ENCODE measurements around the gene NUBP2.

The NUBP2 gene

DNA sequence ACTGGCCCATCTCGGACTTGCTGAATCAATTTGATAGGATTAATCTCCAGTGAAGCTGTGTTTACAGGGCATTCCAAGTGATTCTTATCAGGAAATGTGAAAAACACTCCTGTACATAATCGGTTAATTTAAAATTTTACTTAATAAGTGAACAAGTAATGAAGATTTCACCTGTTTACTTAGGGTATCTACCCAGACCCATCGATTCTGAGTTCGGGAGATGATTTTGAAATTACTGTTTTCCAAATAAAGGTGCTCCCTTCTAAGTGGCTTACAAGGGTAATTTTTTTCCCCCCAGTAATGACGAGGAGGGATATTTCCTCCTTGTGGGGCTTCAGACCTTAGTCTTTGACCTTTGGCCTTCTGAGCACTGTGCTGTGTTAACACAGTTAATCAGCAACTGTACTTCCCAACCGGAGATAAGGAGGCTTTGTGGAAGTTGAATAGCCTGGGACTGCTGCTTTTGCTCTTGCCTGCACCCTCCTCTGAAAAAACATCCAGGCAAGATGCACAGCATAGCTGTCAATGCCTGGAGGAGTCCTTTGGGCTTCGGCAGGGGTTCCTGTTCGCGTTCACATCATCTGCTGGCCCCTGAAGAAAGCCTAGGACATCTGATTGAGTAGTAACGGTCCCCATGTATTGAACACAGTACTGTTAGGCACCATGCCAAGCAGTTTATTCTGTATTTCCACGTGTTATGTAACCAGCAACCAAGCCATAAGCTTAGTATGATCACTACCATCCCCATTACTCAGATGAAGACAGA is 46.1 kb downstream of the NUBP2 start:
- no peak for DNase-seq (ENCODE audit: low read depth in 3 of 3)

DNA sequence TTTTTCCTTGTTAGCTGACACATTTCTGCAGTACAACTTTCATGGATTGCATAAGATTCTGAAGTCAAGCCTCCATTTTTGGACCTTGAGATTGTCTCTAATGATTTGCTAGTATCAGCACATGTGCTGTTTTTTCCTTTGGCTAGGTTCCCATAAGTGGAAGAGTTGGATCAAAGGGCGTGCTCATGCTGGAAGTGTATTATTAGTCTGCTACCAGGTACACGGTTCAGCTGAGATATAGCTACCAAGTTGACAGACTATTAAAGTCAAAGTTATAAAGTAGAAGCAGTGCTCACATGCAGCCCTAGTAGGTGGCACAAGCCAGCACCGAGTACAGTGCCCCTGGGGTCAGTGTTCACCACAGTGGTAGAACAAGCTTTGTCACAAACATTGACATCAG is 47.5 kb downstream of the NUBP2 start:
- DNase-seq (ENCODE audit: low read depth in 3 of 3) = no peak

DNA sequence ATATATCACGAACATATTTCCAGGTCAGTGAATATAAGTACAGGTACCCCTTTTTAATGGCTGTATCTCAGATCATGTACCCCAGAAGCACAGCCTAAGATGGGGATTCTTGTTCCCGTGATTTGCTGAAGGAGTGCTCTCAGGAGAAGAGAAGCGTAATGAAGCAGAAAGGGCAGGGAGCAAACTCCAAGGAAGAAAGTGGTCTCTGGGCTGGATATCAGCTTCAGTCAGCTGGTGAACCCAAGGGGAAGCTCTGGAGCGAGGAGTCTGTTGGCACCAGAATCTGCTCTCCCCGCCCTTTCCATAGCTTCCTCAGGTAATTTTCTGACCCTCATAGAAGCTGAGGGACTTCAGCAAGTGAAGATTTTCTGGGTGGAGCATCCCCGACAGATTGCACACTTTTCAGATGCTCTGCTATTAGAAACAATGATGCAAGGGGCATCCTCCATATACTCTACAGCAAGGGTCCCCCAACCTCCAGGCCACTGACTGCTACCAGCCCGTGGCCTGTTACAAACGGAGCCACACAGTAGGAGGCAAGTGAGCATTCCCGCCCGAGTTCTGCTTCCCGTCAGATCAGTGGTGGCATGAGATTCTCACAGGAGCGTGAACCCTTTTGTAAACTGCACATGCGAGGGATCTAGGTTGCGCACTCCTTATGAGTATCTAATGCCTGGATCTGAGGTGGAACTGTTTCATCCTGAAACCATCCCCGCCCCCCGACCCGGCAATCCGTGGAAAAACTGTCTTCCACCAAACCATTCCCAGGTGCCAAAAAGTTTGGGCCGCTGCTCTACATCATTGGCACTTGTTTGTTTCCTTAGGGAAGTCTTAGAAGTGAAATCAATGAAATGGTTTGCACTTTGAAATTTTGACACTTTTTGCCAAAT is 48.7 kb downstream of the NUBP2 start:
- DNase-seq (ENCODE audit: low read depth in 3 of 3) = no peak

DNA sequence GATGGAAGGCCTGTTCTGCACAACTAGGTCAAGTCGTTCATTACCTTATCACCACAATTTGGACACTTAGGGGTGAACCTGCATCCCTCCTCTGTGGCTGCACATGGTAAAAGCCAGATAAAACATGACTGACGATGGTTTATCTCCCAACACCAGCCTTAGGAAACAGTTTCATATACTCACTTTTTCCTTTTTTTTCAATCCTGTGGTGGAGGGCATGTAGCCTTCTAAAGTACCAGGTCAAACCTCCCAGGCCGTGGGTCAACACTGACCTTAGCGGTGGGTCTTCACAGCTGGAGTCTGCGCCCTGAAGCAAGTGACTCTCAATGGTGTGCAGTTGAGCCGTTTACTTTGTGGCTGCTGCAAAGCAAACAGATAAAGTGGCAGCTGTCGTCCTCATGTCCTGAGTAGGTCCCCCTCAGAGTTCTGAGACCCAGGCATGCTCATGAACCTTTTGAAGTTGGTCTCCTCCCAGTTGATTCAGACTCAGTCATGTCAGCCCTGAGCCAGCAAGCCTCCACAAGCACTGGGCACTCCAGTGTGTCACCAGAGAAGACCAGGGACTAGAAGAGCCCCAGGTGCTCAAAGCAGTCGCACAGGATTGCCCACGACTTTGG is 50.2 kb downstream of the NUBP2 start:
- DNase-seq (ENCODE audit: low read depth in 3 of 3) = no peak

DNA sequence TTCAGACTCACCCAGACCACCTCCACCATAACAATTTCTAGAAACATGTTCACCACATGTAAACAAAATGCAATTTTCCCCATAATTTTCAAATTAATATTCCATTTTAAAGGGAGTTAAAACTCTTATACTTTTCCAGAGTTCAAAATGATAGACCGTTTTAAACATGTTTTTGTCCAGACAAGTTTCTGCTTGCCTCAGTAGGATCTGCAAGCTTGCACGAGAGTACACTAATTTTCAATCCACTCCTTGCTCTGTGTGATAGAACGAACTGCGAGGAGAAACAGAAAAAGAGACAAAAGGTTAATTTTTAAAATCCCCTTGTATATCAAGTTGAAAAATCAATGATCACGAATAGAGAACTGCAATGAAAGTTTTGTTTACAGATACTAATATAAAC is 51.3 kb downstream of the NUBP2 start:
- DNase-seq (ENCODE audit: low read depth in 3 of 3) = no peak
